Epithelial cell of alveolus of lung (primary cell): ENCODE measurements around the gene PIN1. TPM values are rescaled to one million over a fixed set of nuclear protein-coding genes. Genes with fewer than 3 reads are reported as not detected.

Experiments used
- total RNA-seq: library from RNA; depleted of rRNA; stranded (reverse); fragments of >200 nt; gene quantifications from 2 replicates; pipeline ENCODE4 v1.2.1, GENCODE V29; 2015

Gene PIN1
- 109 and 156 TPM in 2 replicates for total RNA-seq

GRCh38 chr19:9834726-9835506 is at the start of gene PIN1:
PIN1 (plus strand) TSS chr19:9835318; CDS start chr19:9835345, 27 bp downstream.

GRCh38 chr19:9818734-9819595 is 16.2 kb upstream of the PIN1 start, which contains the start of gene FBXL12:
FBXL12 (minus strand) TSS chr19:9819079; CDS start chr19:9818813, 266 bp downstream.

GRCh38 chr19:9827289-9828238 is 7.6 kb upstream of the PIN1 start, which contains the start of gene UBL5:
UBL5 (plus strand) TSS chr19:9827918; CDS start chr19:9828338, 420 bp downstream.

Other genes with a start within 250 kb of the PIN1 start
- gene ZNF561, start 214.1 kb upstream of the PIN1 start, total RNA-seq, result 34.6 and 37.1 TPM in 2 replicates
- 11.2 and 18.4 TPM in 2 replicates for gene ZNF562, start 160.2 kb upstream of the PIN1 start, total RNA-seq
- 5.4 and 5.7 TPM in 2 replicates for gene ZNF846, start 66.6 kb upstream of the PIN1 start, total RNA-seq
- 18.2 and 30.8 TPM in 2 replicates for gene FBXL12, start 16.2 kb upstream of the PIN1 start, total RNA-seq
- 401 and 631 TPM in 2 replicates for gene UBL5, start 7.4 kb upstream of the PIN1 start, total RNA-seq
- 2.8 and 25.9 TPM in 2 replicates for gene OLFM2, start 101.2 kb downstream of the PIN1 start, total RNA-seq
- gene COL5A3, start 175.2 kb downstream of the PIN1 start, total RNA-seq, result 7.7 and 8.4 TPM in 2 replicates
- gene RDH8, start 178.2 kb downstream of the PIN1 start, total RNA-seq, result not detected in 2 replicates